Stimulated activated CD8-positive, alpha-beta memory T cell treated with anti-CD3 and anti-CD28 coated beads, Interleukin-15, amount 100 ng/mL, for 24 hours (primary cell): ENCODE results near the gene CD36.

Experiments used
- DNase-seq: peaks from one replicate; pipeline ENCODE4 v3.0.0-alpha.2; 2020; ENCODE audit warnings: low read depth

The CD36 gene

DNA sequence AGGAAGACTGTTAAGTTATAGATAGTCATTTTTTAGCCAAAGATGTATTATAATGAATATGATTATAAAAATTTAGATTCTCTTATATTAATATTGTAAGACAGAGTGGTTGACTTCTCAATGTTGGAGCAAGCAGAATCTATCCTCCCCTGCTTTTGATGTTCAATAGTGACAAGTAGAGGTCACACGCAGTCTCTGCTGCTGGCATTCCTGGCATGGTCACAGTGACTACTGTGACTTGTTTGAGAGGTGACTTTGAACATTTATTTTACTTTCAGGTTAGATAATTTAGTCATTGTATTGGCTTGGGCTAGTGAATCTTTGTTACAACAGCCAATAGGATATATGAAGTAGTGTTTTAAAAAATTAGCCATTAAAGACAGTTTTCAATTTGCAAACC, 13.7 kb upstream of the CD36 start:
- DNase-seq = no peak

DNA sequence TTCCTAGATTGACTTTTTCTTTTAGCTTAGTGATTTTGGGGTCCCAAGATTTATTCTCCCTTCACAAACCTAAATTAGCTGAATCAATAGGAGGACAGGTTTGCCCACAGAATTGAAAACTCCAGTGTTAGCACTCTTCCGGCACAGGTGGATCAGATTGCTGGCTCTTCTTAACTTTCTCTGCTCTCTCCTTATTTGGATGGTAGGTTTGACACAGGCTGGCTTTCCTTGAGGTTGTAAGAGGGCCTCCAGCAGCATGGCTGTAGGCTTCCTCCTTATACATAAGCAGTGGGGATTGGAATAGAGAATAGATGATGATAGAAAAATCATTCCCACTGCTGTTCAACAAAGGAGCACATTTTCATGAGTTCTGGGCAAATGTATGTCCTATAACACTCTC, 9.4 kb upstream of the CD36 start:
- DNase-seq = no peak

- DNase-seq = no peak
Measured at GRCh38 chr7:80630608-80631405, 7.6 kb upstream of the CD36 start.

DNA sequence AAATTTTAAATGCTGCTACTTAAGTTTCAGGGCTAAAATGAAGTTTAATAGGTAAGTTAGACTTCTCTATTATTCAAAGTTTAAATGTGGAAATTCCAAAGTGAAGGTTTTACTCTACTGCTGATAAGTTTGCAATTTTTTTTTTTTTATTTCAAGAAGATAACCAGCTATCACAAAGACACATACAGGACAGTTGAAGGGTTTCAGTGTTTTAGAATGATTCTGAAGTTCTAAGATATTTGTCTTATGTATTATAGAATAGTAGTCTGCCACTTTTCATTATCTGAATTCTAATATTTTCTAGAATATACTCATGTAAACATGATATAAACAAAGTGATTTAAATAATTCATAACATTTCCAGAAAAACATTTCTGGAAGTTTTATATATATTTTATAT, 7.0 kb upstream of the CD36 start:
- DNase-seq = no peak

DNA sequence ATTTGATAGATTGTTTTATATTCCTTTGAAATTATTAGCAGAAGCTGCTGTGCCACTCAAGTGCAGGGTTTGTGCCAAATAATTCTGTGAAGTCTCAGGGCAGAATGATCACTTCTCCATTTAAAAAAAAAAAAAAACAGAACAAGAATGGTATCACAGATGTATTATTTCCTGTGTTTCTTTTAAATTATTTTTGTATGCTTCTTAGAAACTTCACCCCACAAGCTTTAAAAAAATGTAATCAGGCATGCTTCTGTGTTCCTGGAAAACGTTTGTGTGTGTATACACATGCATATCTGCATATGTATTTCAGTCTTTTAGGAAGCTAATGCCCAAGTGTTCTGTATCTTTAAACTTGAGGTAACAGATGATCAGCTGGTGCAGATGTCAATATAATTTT, 6.3 kb upstream of the CD36 start:
- no peak for DNase-seq

DNA sequence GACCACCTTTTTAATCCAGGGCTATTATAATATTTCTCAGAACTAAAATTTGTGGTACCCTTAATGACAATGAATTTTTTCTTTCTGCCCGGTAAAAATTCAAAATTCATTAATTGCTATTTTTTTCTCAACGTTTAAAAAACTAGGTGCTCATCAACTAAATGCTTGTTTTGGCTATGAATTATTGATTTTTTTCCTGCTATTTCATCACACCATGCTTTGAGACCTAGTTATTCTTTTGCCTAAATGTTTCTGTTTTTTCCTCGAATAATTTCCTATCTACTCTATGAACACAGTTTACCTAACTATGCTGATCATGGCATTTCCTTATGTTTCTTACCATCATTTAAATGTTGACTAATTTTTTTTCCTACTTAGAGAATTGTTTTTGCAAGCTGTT, 5.6 kb upstream of the CD36 start:
- no peak for DNase-seq

- no peak for DNase-seq
Measured at GRCh38 chr7:80634505-80634904, 3.9 kb upstream of the CD36 start.

- DNase-seq = no peak
Measured at GRCh38 chr7:80635533-80635932, 2.9 kb upstream of the CD36 start.

DNA sequence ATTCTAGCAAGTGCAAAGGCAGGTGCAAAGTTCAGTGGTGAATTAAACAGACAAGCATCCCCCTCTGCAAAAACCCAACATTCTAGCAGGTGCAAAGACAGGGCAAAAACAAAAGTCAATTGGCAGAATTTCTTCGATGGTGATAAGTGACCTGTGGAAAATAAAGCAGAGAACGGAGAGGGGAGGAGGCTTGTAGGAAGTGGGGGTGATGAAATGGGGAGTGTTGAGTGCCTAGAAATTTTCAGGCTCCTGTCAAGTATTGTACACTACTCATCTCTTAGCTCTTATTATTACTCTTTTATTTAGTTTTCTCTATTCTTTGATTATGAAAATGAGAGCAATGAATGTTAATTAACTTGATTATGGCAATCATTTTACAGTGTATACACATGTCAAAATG, 2.4 kb upstream of the CD36 start:
- no peak for DNase-seq

DNA sequence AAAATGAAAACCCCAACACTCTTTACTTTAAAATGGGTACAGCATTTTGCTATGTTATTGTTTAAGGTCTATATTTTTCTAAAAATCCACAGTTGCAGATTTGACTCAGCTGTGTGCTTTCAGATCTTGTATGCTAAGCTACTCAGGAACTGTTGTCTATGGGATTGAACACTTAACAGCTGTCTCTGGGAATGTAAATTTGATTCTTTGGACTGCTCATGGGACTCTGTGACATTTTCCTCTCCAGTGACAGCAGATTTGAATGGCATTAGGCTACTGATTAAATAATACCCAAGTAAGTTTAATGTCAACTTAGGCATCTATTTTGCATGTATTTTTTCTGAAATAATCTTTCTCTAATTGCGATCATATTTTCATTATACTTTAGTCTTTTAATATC, 1.7 kb upstream of the CD36 start:
- DNase-seq = no peak

DNA sequence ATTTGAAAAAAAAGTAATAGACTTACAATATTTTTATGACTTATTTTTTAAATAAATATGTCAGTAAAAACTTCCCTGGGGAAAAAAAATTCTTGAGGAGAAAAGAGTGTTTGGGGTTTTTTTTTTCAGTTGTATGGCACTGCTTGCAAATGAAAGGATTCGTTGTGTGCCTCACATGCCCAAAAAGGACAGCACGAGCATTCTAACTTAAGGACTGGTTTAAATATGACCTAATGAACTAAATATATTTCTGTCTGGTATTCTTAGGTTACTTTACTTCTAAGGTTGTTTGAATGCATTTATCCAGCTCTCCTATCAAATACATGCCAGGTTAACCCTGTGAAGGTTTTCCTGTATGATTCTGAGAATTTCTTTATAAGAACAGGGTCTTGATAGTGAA, 988 bp upstream of the CD36 start:
- DNase-seq = no peak

DNA sequence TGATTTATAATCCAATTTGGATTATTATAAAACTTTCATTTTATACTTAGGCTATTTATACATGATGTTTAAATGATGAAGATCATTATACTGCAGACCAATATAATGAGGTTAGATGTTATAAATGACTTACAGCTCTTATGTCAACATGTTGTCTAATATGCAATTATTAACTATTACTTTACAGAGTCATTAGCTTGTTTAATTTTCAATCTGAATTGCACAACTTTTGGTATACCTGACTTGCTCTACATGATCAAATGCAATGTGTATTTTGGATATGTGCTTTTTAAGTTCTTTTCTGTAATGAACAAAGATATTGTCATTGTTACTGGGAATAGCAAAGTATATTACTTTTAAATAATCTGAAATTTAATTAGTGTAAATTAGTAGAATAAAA, 569 bp downstream of the CD36 start:
- no peak for DNase-seq

DNA sequence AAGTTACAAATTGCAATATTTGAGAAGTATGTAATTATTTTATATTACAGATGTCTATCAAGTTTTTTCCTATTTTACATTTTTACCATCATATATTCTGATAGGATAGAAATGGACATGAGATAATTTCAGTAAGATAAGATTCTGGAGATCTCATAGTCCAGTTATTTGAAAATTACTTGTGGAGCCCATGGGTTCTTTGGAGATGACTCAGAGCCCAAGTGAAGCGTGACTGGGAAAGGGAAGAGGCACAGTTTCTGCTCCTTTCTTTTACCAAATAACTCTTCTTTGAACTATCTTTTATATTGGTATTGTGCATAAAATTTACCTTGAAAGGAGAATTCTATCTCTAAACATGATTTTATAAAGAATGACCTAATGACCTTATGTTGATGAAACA, 2.4 kb downstream of the CD36 start:
- DNase-seq = no peak

DNA sequence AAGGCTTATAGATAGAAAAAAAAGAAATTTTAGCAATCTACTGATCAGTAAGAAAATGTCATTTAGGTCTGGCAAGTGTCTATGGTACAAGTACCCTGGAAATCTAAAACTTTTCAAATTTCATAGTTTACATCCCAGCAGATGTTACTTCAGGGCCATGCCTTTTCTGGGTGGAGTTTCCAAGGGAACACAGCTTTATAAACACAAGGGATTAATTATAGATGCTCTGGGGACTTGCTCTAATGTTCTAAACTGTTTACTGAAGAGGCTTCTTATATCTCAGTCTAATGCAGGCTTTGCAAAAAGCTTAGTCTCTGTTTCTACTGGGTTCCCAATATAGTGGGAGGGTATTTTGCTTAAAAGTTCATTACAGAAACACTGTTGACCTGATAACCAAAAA, 3.1 kb downstream of the CD36 start:
- DNase-seq = no peak

DNA sequence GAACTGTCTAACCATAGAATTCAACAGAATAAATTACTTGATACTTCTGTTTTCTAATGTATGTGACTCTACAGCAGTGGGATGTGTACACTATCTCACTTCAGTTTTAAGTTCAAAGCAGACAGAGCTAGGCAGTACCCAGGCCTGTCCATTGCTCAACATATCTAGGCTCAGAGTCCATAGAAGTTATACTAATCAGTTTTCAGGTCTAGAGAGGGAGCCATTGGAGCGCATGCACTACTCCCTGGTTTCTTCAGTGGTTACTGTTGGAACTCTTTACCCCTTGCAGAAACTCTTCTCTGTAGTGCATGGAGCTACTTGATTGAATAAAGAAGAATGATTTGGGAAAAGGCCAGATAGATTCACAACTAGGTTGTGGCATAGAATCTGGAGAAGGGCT, 4.4 kb downstream of the CD36 start:
- no peak for DNase-seq

- no peak for DNase-seq
Measured at GRCh38 chr7:80643336-80643915, 5.0 kb downstream of the CD36 start.

GRCh38 chr7:80644054-80644453, 5.6 kb downstream of the CD36 start:
- no peak for DNase-seq

DNA sequence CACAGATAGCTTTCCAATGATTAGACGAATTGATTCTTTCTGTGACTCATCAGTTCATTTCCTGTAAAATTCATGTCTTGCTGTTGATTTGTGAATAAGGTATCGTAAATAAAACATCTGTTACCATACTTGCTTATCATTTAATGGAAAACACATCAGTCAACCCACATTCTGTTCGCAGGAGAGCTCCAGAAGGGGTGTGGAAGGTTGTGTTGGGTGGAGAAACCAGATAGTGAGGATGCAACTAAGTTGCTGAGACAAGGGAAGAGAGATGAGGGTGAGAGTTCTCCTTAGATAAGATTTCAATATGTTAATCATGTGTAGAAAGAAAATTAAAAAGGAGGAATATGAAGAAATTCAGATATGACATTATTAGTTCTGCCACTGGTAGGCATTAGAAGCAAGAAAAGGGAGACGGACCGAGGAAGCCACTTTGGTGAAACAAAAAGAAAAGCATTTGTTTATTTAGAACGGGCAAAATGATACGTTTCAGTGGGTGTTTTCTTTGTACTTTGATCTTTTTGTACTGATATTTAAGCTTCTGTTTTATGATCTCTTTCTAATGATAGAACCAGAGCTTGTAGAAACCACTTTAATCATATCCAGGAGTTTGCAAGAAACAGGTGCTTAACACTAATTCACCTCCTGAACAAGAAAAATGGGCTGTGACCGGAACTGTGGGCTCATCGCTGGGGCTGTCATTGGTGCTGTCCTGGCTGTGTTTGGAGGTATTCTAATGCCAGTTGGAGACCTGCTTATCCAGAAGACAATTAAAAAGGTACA, 7.8 kb downstream of the CD36 start:
- no peak for DNase-seq

DNA sequence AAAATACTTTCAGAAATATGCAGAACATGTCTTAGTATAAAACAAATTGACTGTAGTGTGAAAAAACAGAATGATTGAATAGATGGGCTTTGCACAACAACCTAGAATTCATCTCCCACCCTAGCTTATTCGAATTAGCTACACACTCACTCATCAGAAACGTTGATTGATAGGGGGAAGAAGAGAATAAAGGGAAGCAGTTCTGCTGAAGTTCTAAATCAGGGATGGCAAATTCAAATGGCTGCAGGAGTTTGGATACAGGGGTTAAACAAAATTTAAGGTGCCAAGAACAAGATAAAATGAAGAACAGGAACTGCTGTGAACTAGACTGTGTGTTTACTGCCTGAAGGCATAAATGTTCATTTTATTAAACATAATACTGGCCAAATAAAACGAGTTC, 9.0 kb downstream of the CD36 start:
- DNase-seq = no peak

- no peak for DNase-seq
Measured at GRCh38 chr7:80648031-80648600, 9.7 kb downstream of the CD36 start.

- DNase-seq = no peak
Measured at GRCh38 chr7:80649011-80649410, 10.6 kb downstream of the CD36 start.

GRCh38 chr7:80650030-80650429, 11.6 kb downstream of the CD36 start:
- no peak for DNase-seq

- no peak for DNase-seq
Measured at GRCh38 chr7:80651471-80651870, 13.0 kb downstream of the CD36 start.
